Smooth muscle cell (in vitro differentiated cells): ENCODE measurements around the gene KRT24. TPM values are rescaled to one million over a fixed set of nuclear protein-coding genes. Genes with fewer than 3 reads are reported as not detected.

Source experiments
- DNase-seq: peaks from one replicate; lab custom pipeline; 2025; ENCODE audit not compliant: unreplicated experiment; lab: John Stamatoyannopoulos, UW
- H2AFZ ChIP-seq: fragments of 200-600 bp; sonication (generic); 2 replicates; pipeline ENCODE4 v1.6.0; 2016; ENCODE audit warnings: antibody characterized with exemption, low read depth, mild to moderate bottlenecking
- H3F3A ChIP-seq: fragments of 200-600 bp; sonication (generic); 2 replicates; pipeline ENCODE4 v1.6.0; 2017; ENCODE audit warnings: antibody characterized with exemption, low read depth
- H3K27ac ChIP-seq: fragments of 200-600 bp; sonication (generic); 2 replicates; pipeline ENCODE4 v1.5.1; 2016; ENCODE audit warnings: low read depth, mild to moderate bottlenecking
- H3K27me3 ChIP-seq: fragments of 200-600 bp; sonication (generic); 2 replicates; pipeline ENCODE4 v1.6.1; 2016; ENCODE audit warnings: low read depth, mild to moderate bottlenecking
- H3K36me3 ChIP-seq: fragments of 200-600 bp; sonication (generic); 2 replicates; pipeline ENCODE4 v1.5.1; 2016; ENCODE audit warnings: low read depth
- H3K4me1 ChIP-seq: fragments of 200-600 bp; sonication (generic); 2 replicates; pipeline ENCODE4 v1.5.1; 2016; ENCODE audit warnings: low read depth
- H3K4me2 ChIP-seq: fragments of 200-600 bp; sonication (generic); 2 replicates; pipeline ENCODE4 v1.6.0; 2016; ENCODE audit warnings: mild to moderate bottlenecking
- H3K4me3 ChIP-seq: fragments of 200-600 bp; sonication (generic); 2 replicates; pipeline ENCODE4 v1.5.1; 2016; ENCODE audit warnings: mild to moderate bottlenecking
- H3K79me2 ChIP-seq: fragments of 200-600 bp; sonication (generic); 2 replicates; pipeline ENCODE4 v1.6.0; 2016; ENCODE audit warnings: low read depth, mild to moderate bottlenecking
- H3K9ac ChIP-seq: fragments of 200-600 bp; sonication (generic); 2 replicates; pipeline ENCODE4 v1.6.0; 2016; ENCODE audit warnings: low read depth
- H3K9me3 ChIP-seq: fragments of 200-600 bp; sonication (generic); replicated peaks from 2 replicates; pipeline ENCODE4 v1.5.1; 2016; ENCODE audit warnings: low read depth
- H4K20me1 ChIP-seq: fragments of 200-600 bp; sonication (generic); 2 replicates; pipeline ENCODE4 v1.6.0; 2016; ENCODE audit warnings: low read depth
- CTCF ChIP-seq: fragments of 200-600 bp; sonication (generic); IDR thresholded peaks from 2 replicates; pipeline ENCODE4 v1.5.1; 2017; ENCODE audit warnings: borderline replicate concordance, mild to moderate bottlenecking, antibody characterized with exemption; ENCODE audit not compliant: insufficient read depth, poor library complexity, severe bottlenecking
- WGBS: methylation state at CpG from one replicate; pipeline ENCODE4 v1.1.7; 2016; ENCODE audit warnings: low lambda C conversion rate; 5-methylcytosine and 5-hydroxymethylcytosine counted together
- polyA plus RNA-seq: library from polyadenylated mRNA; unstranded; fragments of >200 nt; fragmentation: Nextera tagmentation; extraction: Ambion mirVana; gene quantifications from 2 replicates; pipeline ENCODE4 v1.2.1, GENCODE V29; 2016
- total RNA-seq: library from RNA; depleted of rRNA; stranded (reverse); fragments of >200 nt; gene quantifications from 2 replicates; pipeline ENCODE4 v1.2.3, GENCODE V29; 2014

Gene KRT24
- total and polyA plus RNA-seq, 2 experiments from 2014 or later: not detected

GRCh38 chr17:40727447-40728231, 24.1 kb upstream of the KRT24 start:
- no peak overlapping the region for H2AFZ ChIP-seq
- H3K9me3 ChIP-seq: no peaks in the 10 kb centered on the region
- H3K27ac ChIP-seq: no peak overlapping the region
- H3F3A ChIP-seq: no peaks in the 10 kb centered on the region
- DNase-seq: no peak
- no peak overlapping the region for H3K9ac ChIP-seq
- no peak overlapping the region for H3K4me2 ChIP-seq
- H3K4me3 ChIP-seq: no peak overlapping the region
- no peaks in the 10 kb centered on the region for H3K79me2 ChIP-seq
- H3K4me1 ChIP-seq: no peaks in the 10 kb centered on the region
- no peak for TF ChIP-seq CTCF
- H3K36me3 ChIP-seq: no peaks in the 10 kb centered on the region
- H4K20me1 ChIP-seq: no peaks in the 10 kb centered on the region
- H3K27me3 ChIP-seq: peaks cover 32% of the 10 kb centered on the region
- 76% methylated on average over 8 of the region's 8 CpGs for WGBS

GRCh38 chr17:40726919-40727318, 23.4 kb upstream of the KRT24 start:
- no peak overlapping the region for H3K4me3 ChIP-seq
- no peak overlapping the region for H2AFZ ChIP-seq
- no peaks in the 10 kb centered on the region for H3K79me2 ChIP-seq
- DNase-seq: no peak
- H3K4me1 ChIP-seq: no peaks in the 10 kb centered on the region
- H3K27ac ChIP-seq: no peak overlapping the region
- H3K27me3 ChIP-seq: peaks cover 25% of the 10 kb centered on the region
- H3K36me3 ChIP-seq: no peaks in the 10 kb centered on the region
- TF ChIP-seq CTCF: peak; percentile 18
- H3K4me2 ChIP-seq: no peak overlapping the region
- no peaks in the 10 kb centered on the region for H3K9me3 ChIP-seq
- WGBS: 72% methylated on average over 2 of the region's 2 CpGs
- no peaks in the 10 kb centered on the region for H3F3A ChIP-seq
- H4K20me1 ChIP-seq: no peaks in the 10 kb centered on the region
- H3K9ac ChIP-seq: no peak overlapping the region

- WGBS: 83% methylated on average over 1 of the region's 1 CpG
- no peaks in the 10 kb centered on the region for H3K9me3 ChIP-seq
- no peak for TF ChIP-seq CTCF
Measured at GRCh38 chr17:40724656-40725055, 21.1 kb upstream of the KRT24 start.

DNA sequence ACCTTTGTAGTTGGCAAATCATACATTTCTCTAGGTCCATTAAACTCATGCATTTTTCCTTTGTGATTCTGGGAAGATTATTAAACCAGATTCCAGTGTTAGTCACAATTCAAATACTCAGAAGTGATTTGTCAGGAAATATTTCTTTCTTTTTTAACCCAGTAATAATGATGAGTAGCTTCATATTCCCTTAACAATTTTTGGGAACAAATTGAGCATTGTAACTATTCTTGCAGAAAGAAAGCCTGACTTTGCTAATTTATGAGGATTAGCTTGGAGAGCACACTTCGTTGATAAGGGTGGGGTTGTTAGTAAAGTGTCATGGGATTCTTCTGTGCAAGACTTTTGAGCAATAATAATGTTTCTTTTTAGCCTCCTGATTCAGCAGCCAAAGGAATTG, 18.7 kb upstream of the KRT24 start:
- H3K79me2 ChIP-seq: no peaks in the 10 kb centered on the region
- DNase-seq: no peak
- no peak overlapping the region for H2AFZ ChIP-seq
- H3K4me3 ChIP-seq: no peak overlapping the region
- 86% methylated on average over 1 of the region's 1 CpG for WGBS
- peaks cover 11% of the 10 kb centered on the region for H3K27me3 ChIP-seq
- H3K4me1 ChIP-seq: no peaks in the 10 kb centered on the region
- no peak overlapping the region for H3K4me2 ChIP-seq
- H3K9ac ChIP-seq: no peak overlapping the region
- H4K20me1 ChIP-seq: no peaks in the 10 kb centered on the region
- no peak for TF ChIP-seq CTCF
- no peaks in the 10 kb centered on the region for H3K36me3 ChIP-seq
- H3K9me3 ChIP-seq: no peaks in the 10 kb centered on the region
- no peak overlapping the region for H3K27ac ChIP-seq
- no peaks in the 10 kb centered on the region for H3F3A ChIP-seq

More at GRCh38 chr17:40724656-40725055, 21.1 kb upstream of the KRT24 start:
- H3K36me3 ChIP-seq: no peaks in the 10 kb centered on the region
- H3K4me3 ChIP-seq: no peak overlapping the region
- no peak overlapping the region for H2AFZ ChIP-seq
- DNase-seq: no peak
- no peaks in the 10 kb centered on the region for H4K20me1 ChIP-seq
- H3K4me2 ChIP-seq: no peak overlapping the region
- no peaks in the 10 kb centered on the region for H3K4me1 ChIP-seq
- no peaks in the 10 kb centered on the region for H3K79me2 ChIP-seq
- H3K27ac ChIP-seq: no peak overlapping the region
- H3F3A ChIP-seq: no peaks in the 10 kb centered on the region
- H3K9ac ChIP-seq: no peak overlapping the region
- peaks cover 6% of the 10 kb centered on the region for H3K27me3 ChIP-seq
